HepG2 (cell line): Measurements from ENCODE around the gene MXRA7. TPM values are rescaled to one million over a fixed set of nuclear protein-coding genes. Genes with fewer than 3 reads are reported as not detected.

Experiments used
- ARID2 ChIP-seq: sonication (generic); formaldehyde crosslinking; IDR thresholded peaks from 2 replicates; pipeline ENCODE4 v1.8.1; 2022; ENCODE audit warnings: mild to moderate bottlenecking, missing genetic modification reagents, borderline replicate concordance
- ARNTL ChIP-seq: sonication (generic); formaldehyde crosslinking; IDR thresholded peaks from 2 replicates; pipeline ENCODE4 v1.4.0; 2020; ENCODE audit warnings: mild to moderate bottlenecking, missing genetic modification reagents
- JARID2 ChIP-seq: sonication (generic); formaldehyde crosslinking; IDR thresholded peaks from 2 replicates; pipeline ENCODE4 v1.8.1; 2023; ENCODE audit warnings: missing genetic modification reagents, inconsistent platforms; ENCODE audit not compliant: insufficient replicate concordance
- MTF2 ChIP-seq: sonication (generic); formaldehyde crosslinking; IDR thresholded peaks from 2 replicates; pipeline ENCODE4 v1.5.0; 2020; ENCODE audit warnings: missing genetic modification reagents, borderline replicate concordance
- POGZ ChIP-seq: sonication (generic); formaldehyde crosslinking; IDR thresholded peaks from 2 replicates; pipeline ENCODE4 v1.4.0; 2020; ENCODE audit warnings: mild to moderate bottlenecking, missing genetic modification reagents
- RBAK ChIP-seq: sonication (generic); formaldehyde crosslinking; IDR thresholded peaks from 2 replicates; pipeline ENCODE4 v1.5.1; 2020; ENCODE audit warnings: mild to moderate bottlenecking, missing genetic modification reagents
- SMC3 ChIP-seq: IDR thresholded peaks from 2 replicates; pipeline ENCODE4 v1.6.1; 2011; ENCODE audit warnings: low read length, improper control_type of control experiment
- TCF7 ChIP-seq: sonication (generic); IDR thresholded peaks from 2 replicates; pipeline ENCODE4 v1.6.1; 2016; ENCODE audit warnings: antibody characterized with exemption, low read depth
- TMF1 ChIP-seq: sonication (generic); formaldehyde crosslinking; IDR thresholded peaks from 2 replicates; pipeline ENCODE4 v1.8.1; 2022; ENCODE audit warnings: low read depth, missing genetic modification reagents
- TOPORS ChIP-seq: sonication (generic); formaldehyde crosslinking; IDR thresholded peaks from 2 replicates; pipeline ENCODE4 v1.8.0; 2023; ENCODE audit warnings: mild to moderate bottlenecking, missing genetic modification reagents
- TRIM24 ChIP-seq: sonication (generic); formaldehyde crosslinking; IDR thresholded peaks from 2 replicates; pipeline ENCODE4 v1.8.0; 2022; ENCODE audit warnings: mild to moderate bottlenecking, missing genetic modification reagents
- ZMAT3 ChIP-seq: sonication (generic); formaldehyde crosslinking; conservative IDR thresholded peaks from 2 replicates; pipeline ENCODE4 v1.7.0; 2021; ENCODE audit warnings: missing genetic modification reagents
- ZNF337 ChIP-seq: sonication (generic); formaldehyde crosslinking; IDR thresholded peaks from 2 replicates; pipeline ENCODE4 v1.5.1; 2020; ENCODE audit warnings: missing genetic modification reagents, low read depth, mild to moderate bottlenecking, borderline replicate concordance
- ZNF414 ChIP-seq: sonication (generic); formaldehyde crosslinking; IDR thresholded peaks from 2 replicates; pipeline ENCODE4 v1.5.0; 2020; ENCODE audit warnings: missing genetic modification reagents
- ZNF503 ChIP-seq: sonication (generic); formaldehyde crosslinking; IDR thresholded peaks from 2 replicates; pipeline ENCODE4 v1.4.0; 2020; ENCODE audit warnings: missing genetic modification reagents
- ZNF510 ChIP-seq: sonication (generic); formaldehyde crosslinking; IDR thresholded peaks from 2 replicates; pipeline ENCODE4 v1.4.0; 2020; ENCODE audit warnings: low read depth, mild to moderate bottlenecking, missing genetic modification reagents
- ZNF567 ChIP-seq: sonication (generic); formaldehyde crosslinking; IDR thresholded peaks from 2 replicates; pipeline ENCODE4 v1.8.1; 2023; ENCODE audit warnings: mild to moderate bottlenecking, missing genetic modification reagents, borderline replicate concordance
- ZNF644 ChIP-seq: IDR thresholded peaks from 2 replicates; pipeline ENCODE4 v1.6.1; 2016; ENCODE audit warnings: low read depth
- ZNF670 ChIP-seq: sonication (generic); formaldehyde crosslinking; IDR thresholded peaks from 2 replicates; pipeline ENCODE4 v1.8.0; 2022; ENCODE audit warnings: mild to moderate bottlenecking, missing genetic modification reagents, borderline replicate concordance
- ZNF713 ChIP-seq: sonication (generic); formaldehyde crosslinking; IDR thresholded peaks from 2 replicates; pipeline ENCODE4 v1.4.0; 2020; ENCODE audit warnings: mild to moderate bottlenecking, missing genetic modification reagents
- ZNF747 ChIP-seq: sonication (generic); formaldehyde crosslinking; IDR thresholded peaks from 2 replicates; pipeline ENCODE4 v1.8.1; 2023; ENCODE audit warnings: missing genetic modification reagents, mild to moderate bottlenecking, borderline replicate concordance
- ZNF883 ChIP-seq: sonication (generic); formaldehyde crosslinking; IDR thresholded peaks from 2 replicates; pipeline ENCODE4 v1.5.1; 2020; ENCODE audit warnings: mild to moderate bottlenecking, missing genetic modification reagents; ENCODE audit errors: not compliant biosample characterization
- ZSCAN29 ChIP-seq: sonication (generic); formaldehyde crosslinking; conservative IDR thresholded peaks from 2 replicates; pipeline ENCODE4 v1.4.0; 2020; ENCODE audit warnings: mild to moderate bottlenecking, missing genetic modification reagents
- ZXDC ChIP-seq: sonication (generic); formaldehyde crosslinking; IDR thresholded peaks from 2 replicates; pipeline ENCODE4 v1.5.0; 2020; ENCODE audit warnings: mild to moderate bottlenecking, missing genetic modification reagents
- polyA plus RNA-seq, 8 experiments: library from polyadenylated mRNA; depleted of rRNA in 3 of 8; stranded (reverse) in 7 of 8; unstranded in 1 of 8; fragments of >200 nt; fragmentation: Illumina TruSeq in 4 of 8; extraction: Trizol in 4 of 8; gene quantifications; 2 replicates each; pipeline versions ENCODE4 v1.2.1 to v1.2.3, GENCODE V29; 2011 to 2016; ENCODE audit warnings: low read depth in 4 of 8, missing spikeins in 1 of 8, mixed read lengths in 1 of 8; ENCODE audit not compliant: insufficient read depth in 1 of 8
- total RNA-seq, 5 experiments: library from RNA; depleted of rRNA; stranded (reverse); fragments of >200 nt; fragmentation: Illumina TruSeq; extraction: Trizol; gene quantifications; 2 replicates each; pipeline ENCODE4 v1.2.3, GENCODE V29; 2016; ENCODE audit warnings: low read depth in 1 of 5

Gene MXRA7
- total and polyA plus RNA-seq, 2 of the 13 experiments (the other 11 are each of a cell fraction or from before 2014, with no cell fraction given): 44.8 to 112 TPM

- TF ChIP-seq ZNF503 (CRISPR knock-in tag) (0 out of 2 replicates have a peak, but pooled peaks have one; percentile 15), JARID2 (no peak), TRIM24 (CRISPR knock-in tag) (0 out of 2 replicates have a peak, but pooled peaks have one; percentile 48), ZNF510 (0 out of 2 replicates have a peak, but pooled peaks have one; percentile 36), TMF1 (CRISPR knock-in tag) (no peak), ZNF337 (CRISPR knock-in tag) (peak; percentile 23; the same call in 1 of the 2 replicates), ZNF644 (CRISPR knock-in tag) (no peak), SMC3 (no peak; the same call in 1 of the 2 replicates), TOPORS (CRISPR knock-in tag) (peak; percentile 18; the same call in 1 of the 2 replicates), POGZ (no peak), ARID2 (CRISPR knock-in tag) (0 out of 2 replicates have a peak, but pooled peaks have one; percentile 8), ZNF747 (no peak), RBAK (CRISPR knock-in tag) (no peak), ZMAT3 (CRISPR knock-in tag) (0 out of 2 replicates have a peak, but pooled peaks have one; percentile 0), ZNF567 (CRISPR knock-in tag) (peak; percentile 57; the same call in 1 of the 2 replicates), MTF2 (CRISPR knock-in tag) (0 out of 2 replicates have a peak, but pooled peaks have one; percentile 22), ZSCAN29 (0 out of 2 replicates have a peak, but pooled peaks have one; percentile 60), ZNF414 (CRISPR knock-in tag) (peak; percentile 21; the same call in 1 of the 2 replicates), ZNF670 (CRISPR knock-in tag) (peak; percentile 74; the same call in 1 of the 2 replicates), TCF7 (0 out of 2 replicates have a peak, but pooled peaks have one; percentile 22), ZNF883 (CRISPR knock-in tag) (no peak), ZXDC (CRISPR knock-in tag) (no peak), ZNF713 (CRISPR knock-in tag) (0 out of 2 replicates have a peak, but pooled peaks have one; percentile 55), ARNTL (peak; percentile 50; the same call in 1 of the 2 replicates)
- TF ChIP-seq, all 625 proteins: peak for 35
Measured at GRCh38 chr17:76670718-76671122, 40.0 kb downstream of the MXRA7 start (continued).
